ENCODE results near the gene SARDH. TPM values are rescaled to one million over a fixed set of nuclear protein-coding genes. Genes with fewer than 3 reads are reported as not detected.

Gene SARDH
- total RNA-seq, 1 donor, result 0.18 TPM

DNA sequence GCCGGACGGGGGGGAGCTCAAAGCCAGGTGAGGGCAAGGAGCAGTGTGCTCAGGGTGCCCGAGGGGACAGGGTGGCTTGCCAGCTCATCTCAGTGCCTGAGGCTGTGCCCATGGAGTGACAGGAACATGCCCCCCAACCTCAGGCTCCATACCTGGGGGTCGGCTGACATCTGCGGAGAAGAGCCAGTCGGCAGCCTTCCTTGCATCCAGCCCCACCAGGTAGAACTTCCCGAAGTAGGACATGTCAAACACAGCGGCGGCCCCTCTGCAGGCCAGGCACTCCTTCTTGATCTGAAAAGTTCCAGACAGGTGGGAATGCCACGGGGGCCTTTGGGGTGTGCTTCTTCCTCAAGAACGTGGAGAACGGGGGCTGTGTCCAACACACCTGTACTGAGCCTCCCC lies 42.1 kb downstream of the SARDH start:
- DNase-seq (ENCODE audit: low read depth), result no peak
- TF ChIP-seq, protein P1, sequence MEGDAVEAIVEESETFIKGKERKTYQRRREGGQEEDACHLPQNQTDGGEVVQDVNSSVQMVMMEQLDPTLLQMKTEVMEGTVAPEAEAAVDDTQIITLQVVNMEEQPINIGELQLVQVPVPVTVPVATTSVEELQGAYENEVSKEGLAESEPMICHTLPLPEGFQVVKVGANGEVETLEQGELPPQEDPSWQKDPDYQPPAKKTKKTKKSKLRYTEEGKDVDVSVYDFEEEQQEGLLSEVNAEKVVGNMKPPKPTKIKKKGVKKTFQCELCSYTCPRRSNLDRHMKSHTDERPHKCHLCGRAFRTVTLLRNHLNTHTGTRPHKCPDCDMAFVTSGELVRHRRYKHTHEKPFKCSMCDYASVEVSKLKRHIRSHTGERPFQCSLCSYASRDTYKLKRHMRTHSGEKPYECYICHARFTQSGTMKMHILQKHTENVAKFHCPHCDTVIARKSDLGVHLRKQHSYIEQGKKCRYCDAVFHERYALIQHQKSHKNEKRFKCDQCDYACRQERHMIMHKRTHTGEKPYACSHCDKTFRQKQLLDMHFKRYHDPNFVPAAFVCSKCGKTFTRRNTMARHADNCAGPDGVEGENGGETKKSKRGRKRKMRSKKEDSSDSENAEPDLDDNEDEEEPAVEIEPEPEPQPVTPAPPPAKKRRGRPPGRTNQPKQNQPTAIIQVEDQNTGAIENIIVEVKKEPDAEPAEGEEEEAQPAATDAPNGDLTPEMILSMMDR (IDR thresholded peaks at IDR 0.05; ENCODE audit: insufficient read depth, low read length), result no peak
- no peak overlapping the region for H3K4me3 ChIP-seq (ENCODE audit: low read depth, low read length)

DNA sequence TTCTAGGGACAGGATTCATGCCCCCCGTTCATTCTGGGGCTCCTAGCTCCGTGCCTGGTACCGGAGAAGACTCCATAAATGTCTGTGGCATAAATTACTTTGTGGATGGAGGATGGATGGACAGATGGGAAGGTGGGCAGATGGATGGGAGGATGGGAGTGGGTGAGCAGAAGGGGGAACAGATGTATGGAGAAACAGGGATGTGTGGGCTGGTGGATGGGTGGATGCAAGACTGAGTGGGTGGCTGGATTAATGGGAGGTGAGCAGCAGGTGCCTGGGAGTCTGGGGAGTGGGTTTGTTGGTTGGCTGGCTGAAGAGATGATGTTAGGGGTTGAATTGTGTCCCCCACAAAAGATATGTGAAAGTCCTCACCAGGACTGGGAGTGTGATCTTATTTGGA lies 43.5 kb downstream of the SARDH start:
- no peak overlapping the region for H3K4me3 ChIP-seq (ENCODE audit: low read depth, low read length)
- no peak for DNase-seq (ENCODE audit: low read depth)
- TF ChIP-seq, protein P1 (IDR thresholded peaks at IDR 0.05; ENCODE audit: insufficient read depth, low read length), result no peak

DNA sequence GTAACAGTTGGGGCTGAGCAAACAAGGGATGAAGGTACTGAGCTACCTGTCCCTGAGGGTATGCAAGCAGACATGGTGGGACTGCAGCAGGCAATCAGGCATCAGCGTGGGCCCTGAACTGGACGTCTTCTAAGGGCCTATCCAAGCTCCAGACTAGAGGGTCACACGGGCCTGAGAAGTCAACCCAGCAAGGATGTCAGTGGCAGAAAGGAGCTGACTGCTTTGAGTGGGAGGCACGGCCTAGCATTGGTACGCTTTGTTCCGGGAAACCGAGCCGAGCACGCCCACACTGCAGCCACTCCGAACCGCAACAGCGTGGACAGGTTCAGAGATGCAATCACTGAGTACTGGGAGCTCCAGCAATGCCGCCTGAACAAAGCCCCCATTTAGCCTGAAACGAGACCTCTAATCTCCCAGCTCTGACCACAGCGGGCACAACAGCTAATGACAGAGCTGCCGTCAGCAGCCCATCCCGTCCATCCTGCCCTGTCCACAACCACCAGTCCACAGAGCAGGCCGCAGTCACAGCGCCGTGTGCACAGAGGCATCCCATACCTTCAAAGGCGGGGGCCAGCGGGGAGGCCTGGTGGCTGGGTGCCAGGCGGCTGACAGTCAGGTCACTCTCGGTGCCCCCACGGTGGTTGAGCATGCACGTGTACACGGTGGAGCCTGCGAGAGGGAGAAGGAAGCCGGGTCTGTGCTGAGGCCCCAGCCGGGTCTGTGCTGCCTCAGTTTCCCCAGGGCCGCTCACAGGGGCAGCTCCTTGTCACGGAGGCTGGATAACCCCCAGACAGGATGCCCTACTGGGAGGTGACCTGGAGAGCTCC lies 44.2 kb downstream of the SARDH start:
- no peak overlapping the region for H3K4me3 ChIP-seq (ENCODE audit: low read depth, low read length)
- TF ChIP-seq, protein P1 (IDR thresholded peaks at IDR 0.05; ENCODE audit: insufficient read depth, low read length), result no peak
- no peak for DNase-seq (ENCODE audit: low read depth)

DNA sequence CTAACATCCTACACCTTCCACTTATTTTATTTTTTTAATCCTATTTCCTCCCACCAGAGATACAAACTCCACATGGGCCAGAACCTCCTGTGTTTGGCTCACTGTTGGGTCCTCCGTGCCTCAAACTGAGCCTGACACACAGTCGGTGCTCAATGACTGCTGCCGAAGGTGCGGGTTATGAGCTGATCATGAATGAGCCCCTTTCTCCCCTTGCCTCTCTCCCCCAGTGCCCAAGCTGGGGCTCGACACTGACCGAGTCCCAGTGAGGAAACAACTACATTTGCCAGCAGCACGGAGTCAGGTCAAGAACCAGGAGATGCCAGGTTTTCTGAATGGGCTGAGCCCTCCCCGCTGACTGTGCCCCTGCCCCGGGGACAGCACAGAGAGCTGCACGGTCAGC lies 45.0 kb downstream of the SARDH start:
- TF ChIP-seq, protein P1 (IDR thresholded peaks at IDR 0.05; ENCODE audit: insufficient read depth, low read length), result no peak
- DNase-seq (ENCODE audit: low read depth), result no peak
- H3K4me3 ChIP-seq (ENCODE audit: low read depth, low read length), result no peak overlapping the region

DNA sequence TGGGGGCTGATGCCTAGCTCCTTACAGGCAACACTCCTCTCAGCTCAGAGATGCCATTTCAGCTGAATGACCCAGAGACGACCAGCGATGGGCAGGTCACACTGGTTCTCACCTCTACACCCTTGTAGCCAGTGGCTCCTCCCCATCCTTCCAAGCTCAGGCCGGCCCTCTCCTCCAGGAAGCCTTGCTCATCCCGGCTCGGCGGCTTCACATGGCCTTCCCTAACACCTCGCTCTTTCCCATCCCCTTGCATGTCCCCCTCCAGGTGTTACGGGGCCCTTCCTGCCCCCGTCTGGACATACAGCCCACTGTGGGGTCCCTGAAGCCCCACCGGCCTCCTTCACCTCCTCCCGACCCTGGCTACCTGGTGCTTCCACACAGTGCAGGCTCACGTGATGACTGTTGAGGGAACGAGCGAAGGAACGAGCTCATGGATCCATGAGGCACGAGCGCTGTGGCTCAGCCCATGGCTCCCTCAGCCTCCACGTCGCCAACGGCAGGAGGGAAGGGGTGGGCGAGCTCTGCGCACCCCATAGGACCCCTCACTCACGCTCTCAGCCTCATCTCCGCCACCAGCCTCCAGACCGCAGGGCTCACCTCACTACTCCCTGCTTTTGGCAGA lies 45.7 kb downstream of the SARDH start:
- H3K4me3 ChIP-seq (ENCODE audit: low read depth, low read length), result no peak overlapping the region
- TF ChIP-seq, protein P1 (IDR thresholded peaks at IDR 0.05; ENCODE audit: insufficient read depth, low read length), result no peak
- no peak for DNase-seq (ENCODE audit: low read depth)

DNA sequence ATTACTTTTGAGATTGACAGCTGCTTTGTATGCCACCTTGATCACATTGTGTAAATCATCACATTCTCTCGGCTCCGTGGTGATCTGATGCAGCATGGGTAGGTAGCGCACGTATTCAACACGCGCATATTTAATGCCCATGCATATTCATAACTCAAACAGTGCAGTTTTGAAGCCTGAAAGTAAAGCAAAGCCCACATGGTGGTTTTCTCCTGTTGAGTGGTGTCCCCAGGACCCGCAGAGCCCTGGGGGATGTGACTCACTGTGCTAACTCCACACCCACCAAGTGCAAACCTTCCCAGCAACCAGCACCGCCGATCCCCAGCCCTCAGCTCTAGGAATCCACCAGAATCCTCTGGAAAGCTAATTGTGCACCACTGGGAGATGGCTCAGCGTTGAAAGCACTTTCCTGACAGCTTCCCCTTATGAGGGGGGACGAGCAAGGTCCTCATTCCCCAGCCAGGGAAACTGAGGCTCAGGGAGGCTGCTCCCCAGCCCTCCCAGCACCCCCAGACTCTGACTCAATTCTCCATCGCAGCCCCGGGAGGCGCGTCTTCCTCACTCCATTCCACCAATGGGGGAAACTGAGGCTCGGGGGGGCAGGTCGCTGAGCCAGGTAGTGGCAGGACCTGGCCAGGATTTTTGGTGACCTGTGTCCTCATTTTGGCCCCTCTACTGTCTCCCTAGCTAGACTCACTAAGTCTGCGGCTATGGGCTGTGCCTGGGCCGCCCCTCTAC lies 46.4 kb downstream of the SARDH start:
- no peak for DNase-seq (ENCODE audit: low read depth)
- TF ChIP-seq, protein P1 (IDR thresholded peaks at IDR 0.05; ENCODE audit: insufficient read depth, low read length), result no peak
- H3K4me3 ChIP-seq (ENCODE audit: low read depth, low read length), result no peak overlapping the region
